Stimulated activated CD8-positive, alpha-beta memory T cell treated with anti-CD3 and anti-CD28 coated beads, Interleukin-7, amount 100 ng/mL, for 24 hours (primary cell): ENCODE results near the gene ITM2C.

ENCODE experiments used
- DNase-seq: peaks from one replicate; pipeline ENCODE4 v3.0.0-alpha.2; 2020; ENCODE audit warnings: low read depth

Gene ITM2C

DNA sequence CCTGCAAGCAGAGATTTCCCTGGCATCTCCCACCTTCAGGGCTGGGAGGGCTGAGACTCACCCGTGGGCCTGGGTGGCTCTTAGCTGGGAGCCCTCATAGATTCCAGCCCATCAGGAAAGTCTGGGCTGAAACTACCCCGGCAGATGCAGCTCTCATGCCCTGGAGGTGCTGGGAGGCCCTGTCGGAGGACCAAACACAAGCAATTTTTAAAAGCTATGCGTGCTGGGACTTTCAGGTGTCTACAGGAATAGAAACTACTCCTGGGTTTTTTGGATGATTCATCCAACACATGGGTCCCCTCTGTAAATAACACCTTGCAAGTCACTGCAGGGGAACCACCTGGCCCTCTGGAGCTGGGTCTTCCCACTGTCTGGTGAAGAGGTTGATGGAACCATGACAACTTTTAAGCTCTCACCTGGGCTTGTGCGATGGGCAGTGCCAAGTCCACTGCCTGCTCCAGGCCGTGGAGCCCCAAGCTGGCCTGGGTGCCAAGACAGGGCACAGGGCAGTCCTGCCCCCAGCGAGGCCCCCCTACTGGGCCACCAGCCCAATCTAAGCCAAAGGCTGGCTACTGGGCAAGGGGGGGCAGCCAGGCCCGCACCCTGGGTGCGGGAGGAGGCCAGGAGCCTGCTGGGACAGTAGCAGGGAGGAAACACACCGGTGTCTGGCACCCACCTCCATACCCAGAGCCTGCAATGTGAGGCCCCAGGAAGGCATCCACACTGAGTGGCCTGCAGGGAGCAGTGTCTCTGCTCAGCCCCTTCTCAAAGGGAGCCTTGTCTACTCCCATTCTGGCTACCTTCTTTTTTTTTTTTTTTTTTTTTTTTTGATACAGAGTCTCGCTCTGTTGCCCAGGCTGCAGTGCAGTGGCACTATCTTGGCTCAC lies 61.4 kb downstream of the ITM2C start:
- no peak for DNase-seq

DNA sequence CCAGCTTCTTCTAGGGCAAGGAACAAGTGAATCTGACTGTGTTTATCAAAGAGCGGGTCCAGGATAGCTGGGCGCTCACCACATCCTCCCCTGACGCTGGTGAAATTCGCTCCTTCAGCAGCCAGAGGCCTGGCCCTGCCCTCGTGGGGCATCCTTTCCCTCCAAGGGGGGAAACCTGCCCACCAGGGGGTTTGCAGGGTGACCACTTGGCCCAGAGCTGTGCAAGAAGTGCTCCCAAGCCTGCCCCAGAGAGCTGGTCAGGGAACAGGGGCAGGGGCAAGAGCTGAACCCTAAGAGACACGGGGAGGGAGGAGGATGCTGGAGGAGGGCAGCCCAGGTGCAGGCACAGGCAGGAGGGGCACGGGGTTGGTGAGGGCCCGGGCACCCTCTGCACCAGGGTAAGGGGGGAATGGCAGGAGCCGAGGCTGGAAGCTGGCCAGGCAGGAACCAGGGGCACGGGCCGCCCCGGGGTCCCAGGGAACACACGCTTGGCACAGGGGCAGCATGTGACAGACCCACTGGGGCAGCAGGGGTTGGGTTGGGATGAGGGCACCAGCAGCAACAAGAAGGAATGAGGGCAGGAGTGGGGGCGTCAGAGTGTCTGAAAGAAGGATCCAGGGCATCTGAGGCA lies 63.1 kb downstream of the ITM2C start:
- no peak for DNase-seq
